Effector memory CD8-positive, alpha-beta T cell (primary cell): ENCODE results near the gene CNPY1.

Source experiments
- ATAC-seq: fragments of 150-1000 bp; cut with Tn5 transposase; replicated peaks from 2 replicates; pipeline ENCODE4 v1.10.0; 2021; ENCODE audit warnings: mild to moderate bottlenecking, moderate library complexity
- DNase-seq, 3 experiments: peaks; one replicate each; pipeline ENCODE4 v3.0.0; 2021
- H3K27ac Mint-ChIP-seq, 2 donors: one replicate each; pipeline ENCODE4 v1.8.0; 2022; ENCODE audit warnings: mild to moderate bottlenecking in 2 of 2, mixed read lengths in 2 of 2, moderate library complexity in 2 of 2
- H3K27me3 Mint-ChIP-seq, 2 donors: one replicate each; pipeline ENCODE4 v1.8.0; 2022; ENCODE audit warnings: mixed read lengths in 2 of 2
- H3K36me3 Mint-ChIP-seq: one replicate; pipeline ENCODE4 v1.8.0; 2022; ENCODE audit warnings: mild to moderate bottlenecking, moderate library complexity, mixed read lengths; ENCODE audit not compliant: insufficient read depth
- H3K4me1 Mint-ChIP-seq, 2 donors: one replicate each; pipeline ENCODE4 v1.8.0; 2022; ENCODE audit warnings: low read depth in 2 of 2, mixed read lengths in 2 of 2
- H3K4me3 Mint-ChIP-seq, 2 donors: one replicate each; pipeline ENCODE4 v1.8.0; 2022; ENCODE audit warnings: mild to moderate bottlenecking in 2 of 2, mixed read lengths in 2 of 2, moderate library complexity in 2 of 2
- H3K9me3 Mint-ChIP-seq, 2 donors: one replicate each; pipeline ENCODE4 v1.8.0; 2022; ENCODE audit warnings: mixed read lengths in 2 of 2

The CNPY1 gene

DNA sequence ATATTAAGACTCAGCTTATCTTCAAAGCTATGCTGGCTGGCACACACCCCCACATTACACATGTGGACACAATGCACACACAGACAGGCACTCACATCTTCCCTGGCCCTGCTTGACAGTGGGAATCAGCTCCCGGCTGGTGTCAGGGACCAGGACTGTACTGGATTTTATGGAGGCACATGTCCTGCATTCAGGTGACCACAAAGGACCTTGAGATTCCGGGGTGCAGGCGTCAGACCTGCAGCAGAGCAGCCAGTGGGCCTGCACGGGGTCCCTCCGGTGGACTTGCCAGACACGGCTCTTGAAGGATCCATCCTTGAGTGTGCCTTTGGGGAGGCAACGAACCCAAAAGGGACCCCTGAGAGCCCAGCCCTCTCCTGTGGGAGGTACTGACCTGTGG is 1.9 kb downstream of the CNPY1 start:
- Mint-ChIP-seq H3K27me3 (peaks cover 24 to 66% of the 10 kb centered on the region in 2 donors), H3K4me3 (no peak overlapping the region), H3K9me3 (no peaks in the 10 kb centered on the region), H3K4me1 (no peaks in the 10 kb centered on the region), H3K36me3 (no peaks in the 10 kb centered on the region), H3K27ac (no peak overlapping the region)
- DNase-seq, result no peak
- no peak for ATAC-seq

DNA sequence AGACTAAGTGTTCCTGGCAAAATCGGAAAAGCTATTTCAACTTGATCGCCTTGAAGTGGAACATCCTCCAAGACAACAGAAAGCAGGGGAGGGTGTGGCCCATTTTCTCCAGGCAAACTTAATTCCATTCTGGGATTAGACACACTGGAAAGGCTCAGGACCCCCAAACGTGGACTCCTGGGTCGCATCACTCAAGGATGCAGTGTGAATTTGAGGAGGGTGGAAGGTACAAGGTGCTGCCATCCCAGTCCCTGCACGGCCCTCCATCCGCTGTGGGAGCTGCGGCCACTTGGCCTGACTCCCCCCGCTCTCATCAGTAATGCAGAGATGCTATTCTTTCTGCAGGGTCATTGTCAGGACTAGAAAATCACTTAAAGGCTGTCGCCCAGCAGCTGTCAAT is 2.4 kb downstream of the CNPY1 start:
- H3K4me3 Mint-ChIP-seq, result no peak overlapping the region
- H3K36me3 Mint-ChIP-seq, result no peaks in the 10 kb centered on the region
- no peaks in the 10 kb centered on the region for H3K9me3 Mint-ChIP-seq
- DNase-seq (no peak), ATAC-seq (no peak)
- peaks cover 23 to 66% of the 10 kb centered on the region in 2 donors for H3K27me3 Mint-ChIP-seq
- H3K27ac Mint-ChIP-seq, result no peak overlapping the region
- no peaks in the 10 kb centered on the region for H3K4me1 Mint-ChIP-seq

DNA sequence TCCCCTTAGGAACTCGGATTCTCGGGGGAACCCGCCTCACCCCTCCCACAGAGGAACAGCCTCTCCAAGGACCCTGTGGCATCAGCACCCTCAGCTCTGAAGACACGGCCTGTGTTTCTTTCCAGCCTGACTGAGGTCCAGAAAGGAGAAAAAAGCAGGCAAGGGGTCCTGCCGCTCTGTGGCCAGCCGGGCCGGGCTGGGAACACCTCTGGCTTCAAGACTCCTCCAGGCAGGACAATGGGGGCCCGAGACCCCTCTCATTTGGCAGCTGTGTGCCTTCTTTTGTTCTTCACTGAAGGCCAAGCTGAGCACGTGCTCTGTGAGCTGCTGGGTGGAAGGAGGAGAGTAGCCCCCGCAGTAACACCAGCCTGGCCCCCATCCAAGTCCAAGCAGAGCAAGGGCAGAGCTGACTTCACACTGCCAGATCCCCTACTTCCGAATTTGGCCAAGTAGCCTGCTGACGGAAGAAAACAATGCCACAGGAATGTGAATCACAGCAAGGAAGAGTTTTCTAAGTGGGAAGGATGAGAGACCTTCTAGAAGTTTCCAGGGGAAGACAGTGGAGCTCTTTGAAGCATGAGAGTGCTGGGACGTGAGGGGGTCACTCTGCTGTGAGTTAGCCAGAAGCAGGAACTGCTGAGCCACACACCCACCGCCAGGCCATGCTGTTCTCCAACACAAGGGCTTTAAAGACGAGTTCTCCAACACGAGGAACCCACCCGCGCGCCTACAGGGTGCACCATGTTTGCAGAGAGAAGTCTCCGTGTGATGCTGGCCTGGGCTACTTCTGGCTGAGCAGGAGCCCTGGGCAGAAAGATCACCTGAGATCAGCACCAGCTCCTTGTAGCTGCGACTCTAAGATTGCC is 3.1 kb downstream of the CNPY1 start:
- H3K27ac Mint-ChIP-seq, result no peak overlapping the region
- H3K4me3 Mint-ChIP-seq, result no peak overlapping the region
- no peaks in the 10 kb centered on the region for H3K36me3 Mint-ChIP-seq
- H3K4me1 Mint-ChIP-seq, result no peaks in the 10 kb centered on the region
- ATAC-seq (no peak), DNase-seq (no peak)
- peaks cover 18 to 66% of the 10 kb centered on the region in 2 donors for H3K27me3 Mint-ChIP-seq
- no peaks in the 10 kb centered on the region for H3K9me3 Mint-ChIP-seq

DNA sequence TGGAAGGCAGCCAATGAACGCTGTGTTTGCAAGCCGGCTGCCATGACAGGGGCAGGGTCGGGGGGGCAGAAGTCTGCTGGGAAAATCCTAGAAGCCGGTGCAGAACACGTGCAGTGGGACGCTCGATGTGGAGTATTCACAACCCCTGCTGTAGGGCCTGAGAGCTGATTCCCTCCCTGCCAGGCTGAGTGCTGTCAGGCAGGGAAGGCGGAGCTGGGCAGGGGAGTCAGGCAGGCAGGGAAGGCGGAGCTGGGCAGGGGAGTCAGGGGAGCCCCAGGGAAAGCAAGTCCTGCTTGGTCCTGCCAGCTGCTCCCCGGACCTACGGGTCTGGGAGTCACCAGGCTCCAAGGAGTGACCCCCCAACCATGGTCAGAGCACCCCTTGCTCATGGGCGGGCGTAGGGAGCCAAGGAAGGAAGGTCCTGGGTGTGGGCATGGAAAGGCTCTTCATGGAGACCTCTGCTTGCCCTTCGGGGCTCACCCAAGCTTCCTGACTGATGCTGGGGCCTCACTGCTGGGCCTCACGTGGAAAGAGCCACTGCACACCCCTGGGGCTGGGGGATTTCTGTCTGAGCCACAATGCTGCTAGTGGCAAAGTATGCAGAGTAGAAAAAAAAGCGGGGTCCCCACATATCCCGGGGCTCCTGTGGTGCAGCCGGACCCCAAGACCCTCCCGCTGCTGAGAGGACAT is 4.2 kb downstream of the CNPY1 start:
- H3K9me3 Mint-ChIP-seq, result no peaks in the 10 kb centered on the region
- no peaks in the 10 kb centered on the region for H3K36me3 Mint-ChIP-seq
- no peaks in the 10 kb centered on the region for H3K4me1 Mint-ChIP-seq
- ATAC-seq (no peak), DNase-seq (no peak)
- H3K4me3 Mint-ChIP-seq, result no peak overlapping the region
- no peak overlapping the region for H3K27ac Mint-ChIP-seq
- peaks cover 14 to 61% of the 10 kb centered on the region in 2 donors for H3K27me3 Mint-ChIP-seq

DNA sequence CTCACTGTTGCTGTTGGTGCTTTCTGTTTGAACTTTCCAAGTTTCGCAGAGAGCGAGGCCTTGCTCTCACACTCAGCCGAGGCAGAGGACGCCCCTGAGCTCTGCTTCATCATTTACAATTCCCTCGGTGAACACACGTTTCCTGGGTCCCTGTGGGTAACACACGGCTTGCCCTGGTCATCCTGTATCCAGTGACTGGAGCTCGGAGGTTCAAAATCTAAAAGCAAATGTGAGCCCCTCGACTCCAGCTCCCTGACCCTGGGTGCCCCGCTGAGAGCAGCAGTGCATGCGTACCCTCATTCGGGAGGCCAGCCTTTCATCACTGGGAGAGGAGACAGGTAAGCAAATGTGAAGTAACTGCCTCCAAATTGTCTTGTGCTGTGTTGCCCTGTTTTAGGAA is 5.8 kb downstream of the CNPY1 start:
- Mint-ChIP-seq H3K4me1 (no peaks in the 10 kb centered on the region), H3K9me3 (no peaks in the 10 kb centered on the region), H3K4me3 (no peak overlapping the region)

DNA sequence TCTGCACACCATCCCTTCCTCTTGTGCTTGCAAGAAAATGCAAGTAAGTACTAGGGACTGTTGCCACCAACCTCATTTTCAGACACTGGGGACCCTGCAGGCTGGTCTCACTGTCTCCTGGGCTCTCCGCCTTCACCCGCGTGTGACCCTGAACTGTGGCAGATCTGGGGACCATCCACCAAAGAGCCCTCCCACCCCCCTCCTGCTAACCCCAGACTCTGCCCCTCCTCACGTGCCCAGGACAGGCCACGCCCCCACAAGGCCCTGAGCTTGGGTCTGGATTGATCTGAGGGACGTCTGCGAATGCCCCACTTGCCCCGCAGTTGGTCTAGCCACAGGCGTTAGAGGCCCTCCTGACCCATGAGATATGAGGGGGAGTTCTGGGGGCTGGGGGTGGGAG is 8.1 kb downstream of the CNPY1 start:
- ATAC-seq (no peak), DNase-seq (no peak)
- Mint-ChIP-seq H3K36me3 (no peaks in the 10 kb centered on the region), H3K9me3 (no peaks in the 10 kb centered on the region), H3K27ac (no peak overlapping the region), H3K4me1 (peaks cover 5 to 8% of the 10 kb centered on the region in 2 donors), H3K27me3 (peaks cover 45 to 87% of the 10 kb centered on the region in 2 donors), H3K4me3 (no peak overlapping the region)

More for the DNA sequence above, 5.8 kb downstream of the CNPY1 start:
- Mint-ChIP-seq H3K36me3 (no peaks in the 10 kb centered on the region), H3K27ac (no peak overlapping the region), H3K27me3 (peaks cover 25 to 70% of the 10 kb centered on the region in 2 donors)
- no peak for DNase-seq
- ATAC-seq, result no peak

DNA sequence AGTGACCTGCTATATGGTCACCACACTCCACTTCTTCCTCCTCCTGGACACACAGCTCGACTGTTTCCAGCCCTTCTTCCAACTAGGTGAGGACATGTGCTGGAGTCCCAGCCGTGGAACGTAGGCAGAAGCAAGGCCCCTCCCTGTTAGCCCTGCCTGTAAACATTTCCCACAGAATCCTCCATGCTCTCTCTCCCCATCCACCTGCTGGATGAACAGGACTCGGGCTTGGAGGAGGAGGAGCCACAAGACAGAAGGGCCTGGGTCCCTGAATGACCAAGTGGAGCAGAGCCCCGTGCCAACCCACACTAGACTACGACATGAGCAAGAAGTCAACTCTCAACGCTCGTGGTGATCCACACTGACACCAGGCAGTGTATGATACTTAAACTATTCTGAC is 9.9 kb downstream of the CNPY1 start:
- peaks cover 10 to 16% of the 10 kb centered on the region in 2 donors for H3K4me1 Mint-ChIP-seq
- ATAC-seq, result no peak
- H3K27ac Mint-ChIP-seq, result no peak overlapping the region
- no peaks in the 10 kb centered on the region for H3K9me3 Mint-ChIP-seq
- H3K4me3 Mint-ChIP-seq, result no peak overlapping the region
- peaks cover 3% of the 10 kb centered on the region for H3K36me3 Mint-ChIP-seq
- peaks cover 63 to 91% of the 10 kb centered on the region in 2 donors for H3K27me3 Mint-ChIP-seq
- no peak for DNase-seq

DNA sequence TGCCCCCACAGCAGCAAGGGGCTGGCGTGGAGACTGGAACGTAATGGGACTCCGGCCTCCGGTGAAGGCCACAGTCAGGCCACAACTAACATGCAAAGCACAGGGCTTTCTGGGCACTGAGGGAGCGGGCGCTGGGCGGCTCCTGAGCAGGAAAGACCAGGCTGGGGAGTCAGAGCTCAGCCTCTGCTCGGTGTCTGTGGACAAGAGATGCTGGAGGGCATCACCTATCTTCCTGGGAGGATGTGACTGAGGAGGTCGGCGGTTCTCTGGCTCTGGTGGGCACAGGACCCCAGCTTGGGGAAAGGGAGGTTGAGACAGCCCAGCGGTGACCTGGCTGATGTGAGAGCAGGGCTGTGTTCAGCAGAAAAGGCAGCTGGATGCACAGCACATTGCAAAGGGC is 11.7 kb downstream of the CNPY1 start:
- Mint-ChIP-seq H3K4me1 (peaks cover 10 to 16% of the 10 kb centered on the region in 2 donors), H3K4me3 (peak overlapping the region in 1 of 2 donors; percentile 74), H3K27ac (no peak overlapping the region), H3K27me3 (peaks cover 77 to 95% of the 10 kb centered on the region in 2 donors), H3K9me3 (no peaks in the 10 kb centered on the region), H3K36me3 (peaks cover 5% of the 10 kb centered on the region)
- DNase-seq, result no peak
- no peak for ATAC-seq

DNA sequence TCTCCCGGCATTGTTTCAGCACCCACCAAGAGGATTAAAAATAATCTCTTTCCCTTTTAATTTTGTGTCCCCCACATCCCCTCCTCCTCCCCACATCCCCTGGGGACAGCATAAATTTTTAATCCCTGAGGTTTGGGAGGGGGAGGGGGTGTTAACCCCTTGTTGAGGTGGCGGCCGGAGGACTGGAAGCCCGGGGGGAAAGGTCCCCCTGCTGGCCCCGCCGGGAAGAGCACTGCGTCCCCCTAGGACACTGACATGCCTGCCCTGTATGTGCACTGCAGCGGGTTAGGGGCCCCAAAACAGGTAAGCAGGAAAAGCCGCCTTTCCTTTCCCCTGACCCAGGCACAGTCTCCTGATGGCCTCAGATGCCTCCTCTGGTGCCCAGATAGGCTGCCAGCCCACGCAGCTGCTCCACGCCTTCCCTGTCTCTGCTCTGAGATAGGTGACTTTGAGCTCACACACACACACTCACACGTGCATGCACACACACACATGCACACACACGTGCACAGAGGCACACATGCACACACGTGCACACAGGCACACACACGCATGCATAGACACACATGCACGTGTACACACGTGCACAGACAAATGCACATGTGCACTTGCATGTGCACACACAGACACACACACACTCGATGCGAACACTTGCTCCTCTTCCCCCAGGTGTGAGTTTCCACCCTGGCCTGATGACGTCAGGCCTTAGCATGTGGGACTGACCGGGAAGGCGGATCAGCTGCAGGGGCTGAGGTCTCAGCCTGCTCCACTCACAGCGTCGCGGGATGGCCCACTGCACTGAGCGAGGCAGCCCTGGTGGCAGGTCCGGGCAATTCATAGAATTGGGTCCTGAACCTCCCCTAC is 12.3 kb downstream of the CNPY1 start:
- DNase-seq (no peak), ATAC-seq (no peak)
- Mint-ChIP-seq H3K36me3 (peaks cover 6% of the 10 kb centered on the region), H3K27ac (no peak overlapping the region), H3K27me3 (peaks cover 77 to 95% of the 10 kb centered on the region in 2 donors), H3K9me3 (no peaks in the 10 kb centered on the region), H3K4me3 (peak overlapping the region; percentile 70 to 74), H3K4me1 (peaks cover 10 to 16% of the 10 kb centered on the region in 2 donors)

DNA sequence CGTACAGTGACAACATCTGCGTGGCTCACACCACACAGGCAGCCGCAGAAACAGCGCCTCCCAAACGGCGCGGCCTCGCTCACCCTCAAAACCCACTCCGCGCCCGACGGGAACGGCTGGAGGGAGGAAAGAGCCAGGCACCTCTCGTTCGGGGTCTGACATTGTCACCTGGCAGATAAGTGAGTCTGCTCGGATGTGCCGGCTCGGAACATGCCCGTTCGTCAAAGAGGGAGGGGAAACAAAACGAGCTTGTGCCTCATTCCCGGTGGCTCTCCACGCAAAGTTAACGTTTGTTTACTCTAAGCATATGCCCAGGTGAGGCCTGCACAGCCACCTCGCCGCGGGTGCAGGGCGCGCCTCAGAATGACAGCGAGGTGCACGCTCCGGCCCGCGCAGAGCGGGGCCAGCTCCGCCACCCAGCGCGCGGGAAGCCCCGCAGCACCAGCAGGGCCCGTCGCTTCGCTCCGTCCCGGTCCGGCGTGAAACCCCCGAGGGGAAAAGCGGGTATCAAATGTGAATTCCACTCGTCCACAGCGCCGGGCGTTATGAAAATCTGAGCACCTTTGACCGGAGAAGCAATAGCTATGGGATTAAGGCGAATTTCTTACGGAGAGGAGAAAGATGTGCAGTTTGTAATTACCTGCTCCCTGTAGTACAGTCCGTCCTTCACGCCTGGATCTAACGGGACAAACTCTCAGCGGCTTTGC is 13.1 kb downstream of the CNPY1 start:
- DNase-seq (no peak), ATAC-seq (peak; percentile 47)
- Mint-ChIP-seq H3K27ac (no peak overlapping the region), H3K9me3 (no peaks in the 10 kb centered on the region), H3K36me3 (peaks cover 6% of the 10 kb centered on the region), H3K4me1 (peaks cover 10 to 16% of the 10 kb centered on the region in 2 donors), H3K27me3 (peaks cover 81 to 94% of the 10 kb centered on the region in 2 donors), H3K4me3 (peak overlapping the region; percentile 70 to 74)

DNA sequence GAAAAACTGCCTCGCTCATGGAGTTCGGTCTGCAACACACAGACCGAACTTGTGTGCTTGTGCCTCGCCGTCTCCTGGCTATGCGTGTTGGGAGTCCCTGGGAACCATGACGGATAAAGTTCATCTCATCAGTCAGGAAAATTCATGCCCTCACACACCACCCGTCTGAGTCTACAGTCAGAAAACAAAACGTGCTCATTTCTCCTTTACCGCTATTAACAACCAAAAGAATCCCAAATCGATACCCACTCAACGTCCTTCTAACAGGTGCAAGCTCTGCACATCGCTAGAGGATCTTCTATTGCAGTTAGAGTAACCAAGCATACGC is 13.6 kb downstream of the CNPY1 start:
- peak overlapping the region; percentile 70 to 74 for H3K4me3 Mint-ChIP-seq
- no peak overlapping the region for H3K27ac Mint-ChIP-seq
- peaks cover 10 to 16% of the 10 kb centered on the region in 2 donors for H3K4me1 Mint-ChIP-seq
- ATAC-seq, result peak; percentile 32
- H3K27me3 Mint-ChIP-seq, result peaks cover 84 to 96% of the 10 kb centered on the region in 2 donors
- no peak for DNase-seq
- peaks cover 6% of the 10 kb centered on the region for H3K36me3 Mint-ChIP-seq
- H3K9me3 Mint-ChIP-seq, result no peaks in the 10 kb centered on the region

DNA sequence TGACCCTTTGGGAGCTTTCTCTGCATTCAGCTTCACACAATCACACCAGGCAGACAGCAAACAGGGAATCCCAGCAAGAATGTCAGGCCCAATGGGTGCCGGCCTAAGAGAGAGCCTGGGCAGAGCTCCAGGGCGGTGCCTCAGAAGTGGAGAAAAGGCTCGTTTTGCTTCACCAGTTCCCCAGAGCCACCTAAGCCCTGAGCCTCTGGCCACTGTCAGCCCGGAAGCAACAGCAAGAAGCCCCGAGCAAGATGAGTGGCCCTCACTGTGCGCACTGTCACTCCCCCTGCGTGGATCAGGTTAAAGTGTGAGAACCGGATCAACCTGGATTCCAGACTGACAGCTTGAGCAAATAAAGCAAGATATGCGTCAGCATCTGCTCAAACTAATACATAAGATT is 14.7 kb downstream of the CNPY1 start:
- H3K36me3 Mint-ChIP-seq, result peaks cover 6% of the 10 kb centered on the region
- H3K27me3 Mint-ChIP-seq, result peaks cover 78 to 98% of the 10 kb centered on the region in 2 donors
- DNase-seq, result no peak
- peak overlapping the region in 1 of 2 donors; percentile 18 for H3K4me3 Mint-ChIP-seq
- no peak for ATAC-seq
- no peaks in the 10 kb centered on the region for H3K9me3 Mint-ChIP-seq
- peaks cover 10 to 16% of the 10 kb centered on the region in 2 donors for H3K4me1 Mint-ChIP-seq
- H3K27ac Mint-ChIP-seq, result no peak overlapping the region

DNA sequence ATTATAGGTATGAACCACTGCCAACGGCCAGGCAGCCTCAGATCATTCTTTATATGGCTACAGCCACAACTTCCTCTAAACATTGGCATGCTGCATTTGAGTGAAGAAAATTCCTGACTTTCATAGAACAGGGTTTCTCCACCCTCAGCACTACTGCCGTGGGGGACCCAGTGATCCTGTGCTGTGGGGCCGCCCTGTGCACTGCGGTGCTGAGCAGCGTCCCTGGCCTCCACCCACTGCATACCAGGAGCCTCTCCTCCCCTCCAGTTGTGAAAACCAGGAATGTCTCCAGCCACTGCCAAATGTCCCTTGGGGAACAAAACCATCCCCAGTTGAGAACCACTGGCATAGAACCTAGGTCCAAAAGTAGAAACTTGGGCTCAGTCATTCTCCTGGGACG is 15.8 kb downstream of the CNPY1 start:
- peaks cover 10 to 16% of the 10 kb centered on the region in 2 donors for H3K4me1 Mint-ChIP-seq
- H3K4me3 Mint-ChIP-seq, result no peak overlapping the region
- H3K27ac Mint-ChIP-seq, result no peak overlapping the region
- ATAC-seq (no peak), DNase-seq (no peak)
- peaks cover 75 to 98% of the 10 kb centered on the region in 2 donors for H3K27me3 Mint-ChIP-seq
- peaks cover 6% of the 10 kb centered on the region for H3K36me3 Mint-ChIP-seq
- H3K9me3 Mint-ChIP-seq, result no peaks in the 10 kb centered on the region
